SK-N-MC (cell line): Measurements from ENCODE around the gene CAP1.
A peak's percentile ranks its signal among the peaks of the same experiment; 100 is the strongest.

Experiments used
- DNase-seq: peaks from one replicate; pipeline ENCODE4 v3.0.0-alpha.2; 2011; ENCODE audit warnings: low read depth, low spot score
- H3K27ac ChIP-seq: fragments of 200-600 bp; sonication (generic); 2 replicates; pipeline ENCODE4 v1.5.1; 2016; ENCODE audit warnings: mixed run types
- H3K36me3 ChIP-seq: fragments of 200-600 bp; sonication (generic); 2 replicates; pipeline ENCODE4 v1.6.1; 2017; ENCODE audit warnings: antibody characterized with exemption, low read length, mixed read lengths; ENCODE audit not compliant: insufficient read depth
- H3K4me3 ChIP-seq: fragments of 200-600 bp; sonication (generic); 2 replicates; pipeline ENCODE4 v1.5.1; 2016
- H3K9ac ChIP-seq: fragments of 200-600 bp; sonication (generic); 2 replicates; pipeline ENCODE4 v1.8.0; 2017; ENCODE audit warnings: mixed run types, mixed read lengths; ENCODE audit not compliant: insufficient read length
- H3K9me3 ChIP-seq: fragments of 200-600 bp; sonication (generic); 2 replicates; pipeline ENCODE4 v1.6.1; 2017; ENCODE audit warnings: low read depth, mild to moderate bottlenecking, antibody characterized with exemption, low read length, moderate library complexity, mixed read lengths
- EZH2 ChIP-seq: fragments of 200-600 bp; sonication (generic); IDR thresholded peaks from one replicate; pipeline ENCODE4 v1.6.1; 2017; ENCODE audit warnings: antibody characterized with exemption
- FOXP2 ChIP-seq: optimal IDR thresholded peaks from 2 replicates; pipeline ENCODE3; 2011; ENCODE audit warnings: mild to moderate bottlenecking, moderate library complexity; ENCODE audit not compliant: insufficient read depth; ENCODE audit errors: extremely low read length, control extremely low read depth
- POLR2AphosphoS5 ChIP-seq: IDR thresholded peaks from 2 replicates; pipeline ENCODE4 v1.6.1; 2012; ENCODE audit warnings: mild to moderate bottlenecking, low read depth, low read length, borderline replicate concordance

Gene CAP1

DNA sequence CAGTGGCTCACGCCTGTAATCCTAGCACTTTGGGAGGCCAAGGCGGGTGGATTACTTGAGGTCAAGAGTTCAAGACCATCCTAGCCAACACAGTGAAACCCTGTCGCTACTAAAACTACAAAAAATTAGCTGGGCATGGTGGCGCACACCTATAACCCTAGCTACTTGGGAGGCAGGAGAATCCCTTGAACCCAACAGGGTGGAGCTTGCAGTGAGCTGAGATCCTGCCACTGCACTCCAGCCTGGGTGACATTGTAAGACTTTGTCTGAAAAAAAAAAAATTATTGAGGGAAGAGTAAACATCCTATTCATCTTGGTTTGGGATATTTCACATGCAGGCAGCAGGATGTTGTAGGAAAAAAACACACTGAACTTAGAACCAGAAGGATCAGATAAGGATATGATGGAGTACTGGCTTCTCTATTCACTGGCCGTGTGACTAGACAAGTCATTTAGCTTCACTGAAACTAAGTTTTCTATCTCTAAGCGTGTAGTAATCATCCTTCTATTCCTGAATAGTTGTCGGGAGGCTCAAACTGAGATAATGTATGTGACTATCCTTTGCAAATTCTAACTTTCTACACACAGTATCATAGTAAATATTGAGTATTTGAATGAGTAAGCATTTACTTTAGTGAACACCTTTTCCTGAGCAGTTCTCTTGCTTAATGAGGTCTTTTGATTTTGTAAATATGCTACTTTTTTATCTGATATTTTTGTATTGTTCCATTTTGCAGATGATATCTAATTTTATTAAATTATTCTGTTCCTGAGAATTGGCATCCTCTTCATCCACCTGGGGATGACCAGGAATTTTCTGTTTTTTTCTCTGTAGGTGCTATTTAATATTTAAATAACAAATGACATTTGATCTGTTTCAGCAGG is 18.2 kb downstream of the CAP1 start:
- no peak for TF ChIP-seq EZH2
- TF ChIP-seq FOXP2: no peak
- no peak for TF ChIP-seq POLR2AphosphoS5
- no peaks in the 10 kb centered on the region for H3K9me3 ChIP-seq
- H3K36me3 ChIP-seq: peaks cover 29% of the 10 kb centered on the region
- H3K4me3 ChIP-seq: peak overlapping the region; percentile 1; the same call in 1 of the 2 replicates
- H3K9ac ChIP-seq: no peak overlapping the region
- peak overlapping the region; percentile 39; the same call in 1 of the 2 replicates for H3K27ac ChIP-seq
- no peak for DNase-seq

DNA sequence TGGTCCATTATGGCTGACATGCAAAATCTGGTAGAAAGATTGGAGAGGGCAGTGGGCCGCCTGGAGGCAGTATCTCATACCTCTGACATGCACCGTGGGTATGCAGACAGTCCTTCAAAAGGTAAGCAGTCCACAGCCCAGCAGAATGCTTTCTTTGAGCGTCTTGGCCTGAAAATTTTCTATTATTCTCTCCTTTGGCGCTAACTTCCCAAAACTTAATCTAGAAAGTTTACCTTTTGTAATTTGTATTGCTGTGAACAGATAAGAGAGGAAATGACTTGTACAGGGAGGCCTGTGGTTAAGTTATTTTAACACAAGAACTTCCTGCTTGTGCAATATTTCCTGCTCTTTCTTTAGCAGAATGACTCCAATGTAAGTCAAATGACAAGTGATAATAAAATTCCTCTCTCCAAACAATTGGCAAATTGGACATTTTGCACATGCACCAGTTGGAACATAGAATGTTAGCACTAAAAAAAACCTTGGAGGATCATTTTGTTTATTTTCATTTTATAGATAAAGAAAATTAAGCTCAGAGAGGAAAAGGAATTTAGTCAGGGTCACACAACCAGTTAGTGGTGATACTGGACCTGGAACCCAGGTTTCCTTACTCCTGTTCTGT is 18.9 kb downstream of the CAP1 start:
- peak overlapping the region; percentile 39; the same call in 1 of the 2 replicates for H3K27ac ChIP-seq
- H3K4me3 ChIP-seq: peak overlapping the region; percentile 1; the same call in 1 of the 2 replicates
- H3K36me3 ChIP-seq: peaks cover 37% of the 10 kb centered on the region
- TF ChIP-seq EZH2 (no peak), FOXP2 (no peak), POLR2AphosphoS5 (no peak)
- H3K9me3 ChIP-seq: no peaks in the 10 kb centered on the region
- peak; percentile 66 for DNase-seq
- no peak overlapping the region for H3K9ac ChIP-seq

DNA sequence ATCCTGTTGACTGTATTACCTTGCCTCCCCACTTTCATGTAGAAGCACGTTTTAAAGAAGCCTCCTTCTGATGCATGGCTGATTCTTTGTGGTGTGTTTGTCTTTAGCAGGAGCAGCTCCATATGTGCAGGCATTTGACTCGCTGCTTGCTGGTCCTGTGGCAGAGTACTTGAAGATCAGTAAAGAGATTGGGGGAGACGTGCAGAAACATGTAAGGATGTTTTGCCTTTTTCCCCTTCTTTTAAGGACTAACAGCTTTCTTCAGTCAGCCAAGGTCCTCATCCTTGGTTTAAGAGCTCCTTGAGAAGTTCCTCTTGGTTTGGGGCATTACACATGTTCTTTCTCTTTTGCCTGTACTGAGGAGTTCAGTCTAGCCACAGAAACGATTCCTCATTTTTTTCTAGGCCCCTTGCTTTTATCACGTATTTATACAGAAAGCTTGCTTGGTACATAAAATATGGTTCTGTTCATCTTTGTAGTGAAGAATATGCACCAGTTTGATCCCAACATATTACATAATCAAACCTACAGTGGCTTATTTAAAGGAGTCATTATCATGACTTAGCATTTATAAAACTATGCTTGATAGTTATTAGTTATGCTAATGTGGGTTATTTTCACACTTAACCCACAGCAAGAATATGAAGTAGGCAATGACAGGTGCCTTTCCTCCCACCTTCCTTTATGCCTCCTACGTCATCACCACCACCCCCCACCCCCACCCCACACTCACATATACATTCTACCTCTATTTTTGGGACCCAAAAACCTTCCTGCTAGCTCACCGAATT is 19.6 kb downstream of the CAP1 start:
- peak overlapping the region; percentile 39; the same call in 1 of the 2 replicates for H3K27ac ChIP-seq
- TF ChIP-seq EZH2 (no peak), FOXP2 (no peak)
- peaks cover 44% of the 10 kb centered on the region for H3K36me3 ChIP-seq
- no peak overlapping the region for H3K9ac ChIP-seq
- no peaks in the 10 kb centered on the region for H3K9me3 ChIP-seq
- H3K4me3 ChIP-seq: no peak overlapping the region
- DNase-seq: no peak

DNA sequence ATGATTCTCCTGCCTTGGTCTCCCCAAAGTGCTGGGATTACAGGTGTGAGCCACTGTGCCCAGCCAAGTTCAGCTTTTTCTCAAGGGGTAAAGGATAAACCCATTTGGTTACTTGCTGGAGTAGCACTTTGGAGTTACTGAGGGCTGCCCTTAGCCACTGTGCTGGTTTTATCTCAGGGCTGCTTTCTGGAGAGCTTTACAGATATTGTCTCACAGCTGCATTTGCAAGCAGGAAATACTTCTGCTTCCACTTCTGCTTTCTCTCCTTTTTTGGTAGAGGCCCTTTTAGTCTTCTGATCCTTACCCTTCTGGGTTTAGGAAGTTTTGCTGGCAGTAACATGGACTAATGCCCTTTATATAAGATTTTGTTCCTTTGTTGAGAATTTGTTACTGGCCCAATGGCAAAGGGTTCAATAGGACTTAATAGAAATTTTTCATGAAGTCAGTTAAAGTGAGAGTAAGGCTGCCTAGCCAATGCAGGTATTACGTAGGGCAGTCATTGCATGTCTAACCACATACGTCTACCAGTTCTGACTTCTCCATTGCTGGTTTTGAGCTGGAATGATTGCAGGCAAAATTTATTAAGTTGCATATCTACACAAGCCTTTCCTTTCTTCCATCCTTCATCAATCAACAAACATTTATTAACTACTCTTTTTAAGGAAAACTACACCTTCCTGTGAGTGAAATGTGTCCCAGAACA is 24.4 kb downstream of the CAP1 start:
- H3K27ac ChIP-seq: no peak overlapping the region
- H3K4me3 ChIP-seq: no peak overlapping the region
- TF ChIP-seq FOXP2 (no peak), POLR2AphosphoS5 (no peak), EZH2 (no peak)
- no peaks in the 10 kb centered on the region for H3K9me3 ChIP-seq
- no peak for DNase-seq
- peaks cover 82% of the 10 kb centered on the region for H3K36me3 ChIP-seq
- no peak overlapping the region for H3K9ac ChIP-seq

DNA sequence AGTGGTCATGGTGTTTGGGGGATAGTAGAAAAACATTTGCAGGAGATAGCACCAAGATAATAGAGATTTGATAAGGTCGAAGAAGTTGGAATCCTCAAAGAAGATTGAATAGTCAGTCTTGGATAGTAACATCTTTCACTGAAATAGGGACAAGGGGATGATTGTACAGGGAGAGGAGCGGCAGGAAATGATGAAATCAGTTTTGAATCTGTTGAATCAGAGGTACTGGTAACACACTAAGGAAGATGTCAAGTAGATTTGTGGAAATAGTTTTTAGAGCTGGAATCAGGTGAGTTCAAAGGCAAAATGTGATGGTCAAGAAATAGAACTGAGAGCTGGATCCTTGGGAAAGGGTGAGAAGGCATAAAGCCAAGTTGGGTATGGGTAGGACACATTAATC is 26.5 kb downstream of the CAP1 start:
- Histone ChIP-seq H3K27ac (no peak overlapping the region; the same call in 1 of the 2 replicates), H3K36me3 (peaks cover 82% of the 10 kb centered on the region), H3K9ac (no peak overlapping the region), H3K4me3 (no peak overlapping the region), H3K9me3 (no peaks in the 10 kb centered on the region)
- DNase-seq: no peak
- no peak for TF ChIP-seq FOXP2
- no peak for TF ChIP-seq POLR2AphosphoS5
- TF ChIP-seq EZH2: no peak

DNA sequence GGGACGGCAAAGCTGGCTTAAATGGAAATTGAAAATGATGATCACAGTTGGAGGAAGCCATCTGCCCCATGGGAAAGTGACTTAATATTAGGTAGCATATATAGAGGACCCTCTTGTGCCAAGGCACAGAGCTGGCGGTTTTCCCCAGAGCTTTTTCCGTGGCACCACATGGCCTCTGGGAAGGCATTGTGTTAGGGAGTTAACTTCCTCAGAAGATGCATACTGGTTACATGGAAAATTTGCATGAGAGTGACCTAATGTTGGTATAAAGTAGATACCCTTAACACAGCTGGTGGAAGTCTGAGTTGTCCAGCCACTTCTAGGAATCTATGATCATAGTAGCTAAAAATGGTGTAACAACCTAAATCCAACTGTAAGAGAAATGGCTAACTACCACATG is 27.3 kb downstream of the CAP1 start:
- Histone ChIP-seq H3K36me3 (peaks cover 89% of the 10 kb centered on the region), H3K9me3 (no peaks in the 10 kb centered on the region), H3K9ac (no peak overlapping the region), H3K27ac (no peak overlapping the region), H3K4me3 (no peak overlapping the region)
- TF ChIP-seq FOXP2: no peak
- no peak for TF ChIP-seq EZH2
- TF ChIP-seq POLR2AphosphoS5: no peak
- no peak for DNase-seq

DNA sequence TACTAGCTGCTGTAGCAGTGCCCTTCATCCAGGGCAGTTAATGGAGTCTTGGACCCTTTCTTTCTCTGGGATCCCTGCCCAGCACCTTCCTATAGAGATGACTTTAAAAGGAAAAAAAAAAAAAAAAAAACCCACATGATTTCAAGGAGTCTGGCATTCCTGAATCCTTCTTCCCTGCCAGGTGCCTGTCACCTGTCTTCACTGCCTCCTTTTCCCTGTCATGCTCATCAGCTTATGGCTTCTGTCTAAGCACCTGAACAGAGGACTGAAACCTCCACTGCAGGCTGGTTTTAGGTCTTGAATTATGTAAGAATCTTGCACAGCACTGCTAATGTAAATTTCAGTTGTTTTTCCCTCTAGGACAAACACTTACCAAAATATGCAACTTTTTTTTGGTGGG is 31.6 kb downstream of the CAP1 start:
- Histone ChIP-seq H3K9ac (no peak overlapping the region), H3K27ac (0 out of 2 replicates have a peak overlapping the region, but pooled peaks have one; percentile 6), H3K36me3 (peaks cover 83% of the 10 kb centered on the region), H3K4me3 (no peak overlapping the region), H3K9me3 (no peaks in the 10 kb centered on the region)
- no peak for DNase-seq
- TF ChIP-seq FOXP2 (no peak), EZH2 (no peak), POLR2AphosphoS5 (no peak)
